BLaER1 treated with 17β-estradiol and CSF1 and Interleukin-3, amounts not matched to agents 10 nM and 100 nM (cell line): ENCODE measurements around the gene RNASE7.
A peak's percentile ranks its signal among the peaks of the same experiment; 100 is the strongest.

Source experiments
- H3K27ac ChIP-seq, 11 experiments: shearing (Covaris generic); formaldehyde crosslinking; 2 replicates each; pipeline ENCODE4 v1.8.1; 2022
- H3K27me3 ChIP-seq, 11 experiments: shearing (Covaris generic); formaldehyde crosslinking; 2 replicates each; pipeline ENCODE4 v1.8.1; 2022
- H3K36me3 ChIP-seq, 11 experiments: shearing (Covaris generic); formaldehyde crosslinking; 2 replicates each; pipeline ENCODE4 v1.8.1; 2022
- H3K4me1 ChIP-seq, 10 experiments: shearing (Covaris generic); formaldehyde crosslinking; 2 replicates each; pipeline ENCODE4 v1.8.1; 2022
- H3K4me2 ChIP-seq, 11 experiments: shearing (Covaris generic); formaldehyde crosslinking; 2 replicates each; pipeline ENCODE4 v1.8.1; 2022
- H3K4me3 ChIP-seq, 10 experiments: shearing (Covaris generic); formaldehyde crosslinking; 2 replicates each; pipeline ENCODE4 v1.8.1; 2022
- H3K9ac ChIP-seq, 11 experiments: shearing (Covaris generic); formaldehyde crosslinking; 2 replicates each; pipeline ENCODE4 v1.8.1; 2022
- H3K9me3 ChIP-seq, 11 experiments: shearing (Covaris generic); formaldehyde crosslinking; replicated peaks in 1 of 11; 2 replicates each; pipeline ENCODE4 v1.8.1; 2022
- H4K20me1 ChIP-seq, 11 experiments: shearing (Covaris generic); formaldehyde crosslinking; 2 replicates each; pipeline ENCODE4 v1.8.1; 2022
- Cebpa-rat ChIP-seq, 11 experiments: shearing (Covaris generic); IDR thresholded peaks; 2 replicates each; pipeline ENCODE4 v1.8.1; 2022

Gene RNASE7

GRCh38 chr14:21025371-21026273 is 16.5 kb upstream of the RNASE7 start:
- Histone ChIP-seq H3K4me3 (peak overlapping the region; percentile 51 to 76 (median 68)), H3K27ac (peak overlapping the region in 7 of 11 experiments; percentile 9 to 50 (median 40); a peak in 6 of 22 replicates), H3K36me3 (peaks cover 0 to 6% (median 0%) of the 10 kb centered on the region in 11 experiments; a peak in 4 of 22 replicates), H4K20me1 (no peaks in the 10 kb centered on the region), H3K4me2 (peak overlapping the region; percentile 76 to 99 (median 98)), H3K4me1 (peaks cover 19 to 40% (median 30%) of the 10 kb centered on the region in 10 experiments), H3K27me3 (peaks cover 0 to 19% (median 8%) of the 10 kb centered on the region in 11 experiments; a peak in 10 of 22 replicates), H3K9me3 (no peaks in the 10 kb centered on the region), H3K9ac (peak overlapping the region; percentile 58 to 77 (median 67); a peak in 20 of 22 replicates)
- no peak for TF ChIP-seq Cebpa-rat (IDR thresholded peaks at IDR 0.05)

GRCh38 chr14:21026274-21026987 is 15.7 kb upstream of the RNASE7 start:
- Histone ChIP-seq H4K20me1 (no peaks in the 10 kb centered on the region), H3K4me2 (peak overlapping the region in 8 of 11 experiments; percentile 76 to 99 (median 98); a peak in 11 of 22 replicates), H3K9me3 (no peaks in the 10 kb centered on the region), H3K4me3 (peak overlapping the region in 1 of 10 experiments; percentile 69; a peak in 1 of 20 replicates), H3K4me1 (peaks cover 19 to 37% (median 30%) of the 10 kb centered on the region in 10 experiments), H3K36me3 (peaks cover 0 to 2% (median 0%) of the 10 kb centered on the region in 11 experiments; a peak in 2 of 22 replicates), H3K27ac (no peak overlapping the region), H3K9ac (no peak overlapping the region), H3K27me3 (peaks cover 0 to 19% (median 8%) of the 10 kb centered on the region in 11 experiments; a peak in 10 of 22 replicates)
- TF ChIP-seq Cebpa-rat (IDR thresholded peaks at IDR 0.05), result no peak

- peaks cover 0 to 19% (median 8%) of the 10 kb centered on the region in 11 experiments; a peak in 10 of 22 replicates for H3K27me3 ChIP-seq
- no peaks in the 10 kb centered on the region for H3K9me3 ChIP-seq
- H3K4me1 ChIP-seq, result peaks cover 19 to 35% (median 29%) of the 10 kb centered on the region in 10 experiments
- H3K9ac ChIP-seq, result no peak overlapping the region
- H3K4me2 ChIP-seq, result no peak overlapping the region; a peak in 1 of 22 replicates
- H3K36me3 ChIP-seq, result no peaks in the 10 kb centered on the region
- no peak for TF ChIP-seq Cebpa-rat (IDR thresholded peaks at IDR 0.05)
- no peaks in the 10 kb centered on the region for H4K20me1 ChIP-seq
- no peak overlapping the region for H3K27ac ChIP-seq
- H3K4me3 ChIP-seq, result no peak overlapping the region
These were observed 15.2 kb upstream of the RNASE7 start for GRCh38 chr14:21026988-21027315.

GRCh38 chr14:21029917-21030316 is 12.2 kb upstream of the RNASE7 start, which contains the start of gene TPPP2:
TSS of gene TPPP2 (plus strand) at chr14:21030217. CDS start at chr14:21030582, 365 bp downstream.
- no peaks in the 10 kb centered on the region for H3K9me3 ChIP-seq

GRCh38 chr14:21030531-21030930 is 11.6 kb upstream of the RNASE7 start:
- Histone ChIP-seq H3K9ac (no peak overlapping the region), H4K20me1 (no peaks in the 10 kb centered on the region), H3K4me1 (peaks cover 0 to 10% (median 4%) of the 10 kb centered on the region in 10 experiments; a peak in 7 of 20 replicates), H3K36me3 (no peaks in the 10 kb centered on the region), H3K4me3 (no peak overlapping the region), H3K27ac (no peak overlapping the region), H3K9me3 (no peaks in the 10 kb centered on the region), H3K27me3 (peaks cover 0 to 5% (median 0%) of the 10 kb centered on the region in 11 experiments; a peak in 2 of 22 replicates), H3K4me2 (no peak overlapping the region)
- no peak for TF ChIP-seq Cebpa-rat (IDR thresholded peaks at IDR 0.05)

More at GRCh38 chr14:21029917-21030316, 12.2 kb upstream of the RNASE7 start, which contains the start of gene TPPP2:
- H3K4me3 ChIP-seq, result no peak within 1 kb of the TSS
- H3K36me3 ChIP-seq, result no peaks in the 10 kb centered on the region
- no peak within 1 kb of the TSS for H3K4me2 ChIP-seq
- H3K27ac ChIP-seq, result no peak within 1 kb of the TSS
- H4K20me1 ChIP-seq, result no peaks in the 10 kb centered on the region
- H3K9ac ChIP-seq, result no peak within 1 kb of the TSS
- peaks cover 0 to 9% (median 0%) of the 10 kb centered on the region in 11 experiments; a peak in 5 of 22 replicates for H3K27me3 ChIP-seq
- H3K4me1 ChIP-seq, result peaks cover 0 to 12% (median 5%) of the 10 kb centered on the region in 10 experiments; a peak in 9 of 20 replicates
- TF ChIP-seq Cebpa-rat (IDR thresholded peaks at IDR 0.05), result no peak

GRCh38 chr14:21032326-21033132 is 9.6 kb upstream of the RNASE7 start:
- Histone ChIP-seq H3K9me3 (no peaks in the 10 kb centered on the region), H3K4me1 (peaks cover 0 to 14% (median 3%) of the 10 kb centered on the region in 10 experiments; a peak in 6 of 20 replicates), H4K20me1 (no peaks in the 10 kb centered on the region), H3K27ac (no peak overlapping the region), H3K4me3 (no peak overlapping the region), H3K4me2 (no peak overlapping the region), H3K27me3 (no peaks in the 10 kb centered on the region), H3K36me3 (no peaks in the 10 kb centered on the region), H3K9ac (no peak overlapping the region)
- no peak for TF ChIP-seq Cebpa-rat (IDR thresholded peaks at IDR 0.05)

- Histone ChIP-seq H3K27ac (no peak overlapping the region), H3K4me2 (peak overlapping the region in 2 of 11 experiments; percentile 7 to 11; a peak in 1 of 22 replicates), H3K4me1 (peaks cover 0 to 14% (median 3%) of the 10 kb centered on the region in 10 experiments; a peak in 6 of 20 replicates), H4K20me1 (no peaks in the 10 kb centered on the region), H3K36me3 (no peaks in the 10 kb centered on the region), H3K9me3 (no peaks in the 10 kb centered on the region), H3K4me3 (no peak overlapping the region), H3K27me3 (no peaks in the 10 kb centered on the region), H3K9ac (no peak overlapping the region)
- TF ChIP-seq Cebpa-rat (IDR thresholded peaks at IDR 0.05), result no peak
These were observed 8.9 kb upstream of the RNASE7 start for GRCh38 chr14:21033133-21033698.

- Histone ChIP-seq H4K20me1 (no peaks in the 10 kb centered on the region), H3K4me1 (peaks cover 0 to 18% (median 3%) of the 10 kb centered on the region in 10 experiments; a peak in 7 of 20 replicates), H3K9me3 (no peaks in the 10 kb centered on the region), H3K36me3 (no peaks in the 10 kb centered on the region), H3K4me3 (no peak within 1 kb of the TSS), H3K9ac (no peak within 1 kb of the TSS), H3K4me2 (0 out of 22 replicates have a peak within 1 kb of the TSS, but pooled peaks of 2 of the 11 experiments have one; percentile 6 to 11), H3K27me3 (no peaks in the 10 kb centered on the region), H3K27ac (no peak within 1 kb of the TSS)
- TF ChIP-seq Cebpa-rat (IDR thresholded peaks at IDR 0.05), result no peak
These were observed 7.5 kb upstream of the RNASE7 start, which contains the start of gene RNASE13 for GRCh38 chr14:21034707-21035106. TSS of gene RNASE13 (minus strand) at chr14:21034807. CDS start at chr14:21034288, 519 bp downstream.
